ENCODE results near the gene LST1. TPM values are rescaled to one million over a fixed set of nuclear protein-coding genes. Genes with fewer than 3 reads are reported as not detected.

Gene LST1
- total RNA-seq, 1 experiment from 2014 or later: 0.66 TPM

DNA sequence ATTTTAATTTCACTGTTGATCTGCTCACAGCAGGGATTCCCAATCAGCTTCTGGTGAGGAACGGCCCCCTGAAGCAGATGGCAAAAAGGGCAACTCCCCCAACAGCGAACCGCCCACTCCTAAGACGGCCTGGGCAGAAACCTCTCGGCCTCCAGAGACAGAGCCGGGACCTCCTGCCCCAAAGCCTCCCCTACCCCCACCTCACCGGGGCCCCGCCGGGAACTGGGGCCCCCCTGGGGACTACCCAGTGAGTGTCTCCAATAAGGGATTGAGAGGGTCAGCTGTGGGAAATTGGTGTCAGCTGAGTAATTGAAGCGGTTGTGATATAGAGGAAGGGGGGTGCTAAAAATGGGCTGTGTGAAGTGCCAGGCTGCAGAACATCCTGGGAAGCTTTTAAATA lies 40.9 kb downstream of the LST1 start:
- Mint-ChIP-seq H3K27ac (no peak overlapping the region), H3K36me3 (peaks cover 93% of the 10 kb centered on the region), H3K9me3 (no peaks in the 10 kb centered on the region), H3K4me1 (peaks cover 10% of the 10 kb centered on the region), H3K4me3 (no peak overlapping the region), H3K27me3 (ENCODE audit: low read depth) (no peaks in the 10 kb centered on the region; the same call in 1 of the 2 replicates)
- CTCF ChIA-PET: no interaction called here
- no peak for TF ChIP-seq JAZF1 (CRISPR knock-in tag; IDR thresholded peaks at IDR 0.05)
- TF ChIP-seq, protein P1, sequence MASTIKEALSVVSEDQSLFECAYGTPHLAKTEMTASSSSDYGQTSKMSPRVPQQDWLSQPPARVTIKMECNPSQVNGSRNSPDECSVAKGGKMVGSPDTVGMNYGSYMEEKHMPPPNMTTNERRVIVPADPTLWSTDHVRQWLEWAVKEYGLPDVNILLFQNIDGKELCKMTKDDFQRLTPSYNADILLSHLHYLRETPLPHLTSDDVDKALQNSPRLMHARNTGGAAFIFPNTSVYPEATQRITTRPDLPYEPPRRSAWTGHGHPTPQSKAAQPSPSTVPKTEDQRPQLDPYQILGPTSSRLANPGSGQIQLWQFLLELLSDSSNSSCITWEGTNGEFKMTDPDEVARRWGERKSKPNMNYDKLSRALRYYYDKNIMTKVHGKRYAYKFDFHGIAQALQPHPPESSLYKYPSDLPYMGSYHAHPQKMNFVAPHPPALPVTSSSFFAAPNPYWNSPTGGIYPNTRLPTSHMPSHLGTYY (CRISPR knock-in tag; IDR thresholded peaks at IDR 0.05): no peak
- no peak for TF ChIP-seq IRF1 (CRISPR knock-in tag; IDR thresholded peaks at IDR 0.05)
- no peak for TF ChIP-seq CREM (CRISPR knock-in tag; IDR thresholded peaks at IDR 0.05)
- TF ChIP-seq NFYB (CRISPR knock-in tag; conservative IDR thresholded peaks at IDR 0.05; ENCODE audit: low read depth): no peak
- TF ChIP-seq ZNF396 (CRISPR knock-in tag; IDR thresholded peaks at IDR 0.05; ENCODE audit: borderline replicate concordance): no peak
- no peak for TF ChIP-seq ZNF425 (CRISPR knock-in tag; conservative IDR thresholded peaks at IDR 0.05)
- TF ChIP-seq, protein P2, sequence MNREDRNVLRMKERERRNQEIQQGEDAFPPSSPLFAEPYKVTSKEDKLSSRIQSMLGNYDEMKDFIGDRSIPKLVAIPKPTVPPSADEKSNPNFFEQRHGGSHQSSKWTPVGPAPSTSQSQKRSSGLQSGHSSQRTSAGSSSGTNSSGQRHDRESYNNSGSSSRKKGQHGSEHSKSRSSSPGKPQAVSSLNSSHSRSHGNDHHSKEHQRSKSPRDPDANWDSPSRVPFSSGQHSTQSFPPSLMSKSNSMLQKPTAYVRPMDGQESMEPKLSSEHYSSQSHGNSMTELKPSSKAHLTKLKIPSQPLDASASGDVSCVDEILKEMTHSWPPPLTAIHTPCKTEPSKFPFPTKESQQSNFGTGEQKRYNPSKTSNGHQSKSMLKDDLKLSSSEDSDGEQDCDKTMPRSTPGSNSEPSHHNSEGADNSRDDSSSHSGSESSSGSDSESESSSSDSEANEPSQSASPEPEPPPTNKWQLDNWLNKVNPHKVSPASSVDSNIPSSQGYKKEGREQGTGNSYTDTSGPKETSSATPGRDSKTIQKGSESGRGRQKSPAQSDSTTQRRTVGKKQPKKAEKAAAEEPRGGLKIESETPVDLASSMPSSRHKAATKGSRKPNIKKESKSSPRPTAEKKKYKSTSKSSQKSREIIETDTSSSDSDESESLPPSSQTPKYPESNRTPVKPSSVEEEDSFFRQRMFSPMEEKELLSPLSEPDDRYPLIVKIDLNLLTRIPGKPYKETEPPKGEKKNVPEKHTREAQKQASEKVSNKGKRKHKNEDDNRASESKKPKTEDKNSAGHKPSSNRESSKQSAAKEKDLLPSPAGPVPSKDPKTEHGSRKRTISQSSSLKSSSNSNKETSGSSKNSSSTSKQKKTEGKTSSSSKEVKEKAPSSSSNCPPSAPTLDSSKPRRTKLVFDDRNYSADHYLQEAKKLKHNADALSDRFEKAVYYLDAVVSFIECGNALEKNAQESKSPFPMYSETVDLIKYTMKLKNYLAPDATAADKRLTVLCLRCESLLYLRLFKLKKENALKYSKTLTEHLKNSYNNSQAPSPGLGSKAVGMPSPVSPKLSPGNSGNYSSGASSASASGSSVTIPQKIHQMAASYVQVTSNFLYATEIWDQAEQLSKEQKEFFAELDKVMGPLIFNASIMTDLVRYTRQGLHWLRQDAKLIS (CRISPR knock-in tag; IDR thresholded peaks at IDR 0.05; ENCODE audit: borderline replicate concordance): no peak
- no peak for TF ChIP-seq EMX1 (CRISPR knock-in tag; IDR thresholded peaks at IDR 0.05)
- TF ChIP-seq ZNF263 (CRISPR knock-in tag; IDR thresholded peaks at IDR 0.05; ENCODE audit: low read depth): no peak
- TF ChIP-seq FOXK1 (CRISPR knock-in tag; IDR thresholded peaks at IDR 0.05): no peak
- TF ChIP-seq CTCF (IDR thresholded peaks at IDR 0.05): no peak
- no peak for TF ChIP-seq TEAD1 (CRISPR knock-in tag; IDR thresholded peaks at IDR 0.05)
- TF ChIP-seq, protein P3, sequence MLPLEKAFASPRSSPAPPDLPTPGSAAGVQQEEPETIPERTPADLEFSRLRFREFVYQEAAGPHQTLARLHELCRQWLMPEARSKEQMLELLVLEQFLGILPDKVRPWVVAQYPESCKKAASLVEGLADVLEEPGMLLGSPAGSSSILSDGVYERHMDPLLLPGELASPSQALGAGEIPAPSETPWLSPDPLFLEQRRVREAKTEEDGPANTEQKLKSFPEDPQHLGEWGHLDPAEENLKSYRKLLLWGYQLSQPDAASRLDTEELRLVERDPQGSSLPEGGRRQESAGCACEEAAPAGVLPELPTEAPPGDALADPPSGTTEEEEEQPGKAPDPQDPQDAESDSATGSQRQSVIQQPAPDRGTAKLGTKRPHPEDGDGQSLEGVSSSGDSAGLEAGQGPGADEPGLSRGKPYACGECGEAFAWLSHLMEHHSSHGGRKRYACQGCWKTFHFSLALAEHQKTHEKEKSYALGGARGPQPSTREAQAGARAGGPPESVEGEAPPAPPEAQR (CRISPR knock-in tag; IDR thresholded peaks at IDR 0.05): no peak
- no peak for TF ChIP-seq SOX15 (CRISPR knock-in tag; IDR thresholded peaks at IDR 0.05)
- TF ChIP-seq JUN (CRISPR knock-in tag; IDR thresholded peaks at IDR 0.05): no peak
- POLR2A ChIA-PET: interaction anchor here (0.7 kb wide), 2 partner anchors 9 to 30 kb away, joined by 3 read pairs; no protein-coding TSS in a partner anchor
- DNase-seq (ENCODE audit: low spot score) (no peak), ATAC-seq (no peak)

Data from WTC11 (cell line).